ENCODE results near the gene ZNF385C.
"Not testable (repeated sequence)": the region's sequence is repeated elsewhere in the genome, so short reads cannot be mapped to it uniquely, and the experiment has no call there.

Gene ZNF385C

DNA sequence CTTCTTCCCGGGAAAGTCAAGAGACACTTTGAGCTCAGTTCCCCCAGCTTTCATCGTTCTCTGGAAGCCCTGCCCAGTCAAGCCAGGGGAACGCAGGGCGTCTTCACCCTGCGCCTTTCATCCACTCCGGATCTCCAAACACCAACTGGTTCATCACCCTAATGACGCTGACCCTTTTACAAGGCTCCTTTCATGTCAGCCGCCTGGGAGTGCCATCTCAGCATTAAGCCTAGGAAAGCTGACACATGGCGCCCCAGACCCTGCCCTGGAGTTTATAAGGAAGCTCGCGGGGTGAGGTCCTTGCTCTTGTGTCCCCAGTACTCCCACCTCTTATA, 80.4 kb downstream of the ZNF385C start:
- peak; percentile 61 for DNase-seq (ENCODE audit: low read depth)
- TF ChIP-seq, protein P1, sequence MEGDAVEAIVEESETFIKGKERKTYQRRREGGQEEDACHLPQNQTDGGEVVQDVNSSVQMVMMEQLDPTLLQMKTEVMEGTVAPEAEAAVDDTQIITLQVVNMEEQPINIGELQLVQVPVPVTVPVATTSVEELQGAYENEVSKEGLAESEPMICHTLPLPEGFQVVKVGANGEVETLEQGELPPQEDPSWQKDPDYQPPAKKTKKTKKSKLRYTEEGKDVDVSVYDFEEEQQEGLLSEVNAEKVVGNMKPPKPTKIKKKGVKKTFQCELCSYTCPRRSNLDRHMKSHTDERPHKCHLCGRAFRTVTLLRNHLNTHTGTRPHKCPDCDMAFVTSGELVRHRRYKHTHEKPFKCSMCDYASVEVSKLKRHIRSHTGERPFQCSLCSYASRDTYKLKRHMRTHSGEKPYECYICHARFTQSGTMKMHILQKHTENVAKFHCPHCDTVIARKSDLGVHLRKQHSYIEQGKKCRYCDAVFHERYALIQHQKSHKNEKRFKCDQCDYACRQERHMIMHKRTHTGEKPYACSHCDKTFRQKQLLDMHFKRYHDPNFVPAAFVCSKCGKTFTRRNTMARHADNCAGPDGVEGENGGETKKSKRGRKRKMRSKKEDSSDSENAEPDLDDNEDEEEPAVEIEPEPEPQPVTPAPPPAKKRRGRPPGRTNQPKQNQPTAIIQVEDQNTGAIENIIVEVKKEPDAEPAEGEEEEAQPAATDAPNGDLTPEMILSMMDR (IDR thresholded peaks at IDR 0.05; ENCODE audit: low read depth, low read length): no peak
- no peak for TF ChIP-seq MYC (IDR thresholded peaks at IDR 0.05; ENCODE audit: low read depth, low read length)
- peak overlapping the region; percentile 75 for H3K4me3 ChIP-seq (ENCODE audit: low read depth, low read length)

GRCh38 chr17:42016941-42017865, 81.1 kb downstream of the ZNF385C start, which contains the start of gene DNAJC7:
DNAJC7 (minus strand) TSS chr17:42017439; CDS start chr17:42017416, 23 bp downstream.
- peak; percentile 95 for DNase-seq (ENCODE audit: low read depth)
- peak within 1 kb of the TSS; percentile 75 for H3K4me3 ChIP-seq (ENCODE audit: low read depth, low read length)
- TF ChIP-seq, protein P1 (IDR thresholded peaks at IDR 0.05; ENCODE audit: low read depth, low read length): no peak
- TF ChIP-seq MYC (IDR thresholded peaks at IDR 0.05; ENCODE audit: low read depth, low read length) (peak; percentile 89), POLR2A (IDR thresholded peaks at IDR 0.05; ENCODE audit: extremely low read depth, insufficient read length) (peak; percentile 79)
- TF ChIP-seq, protein P2, sequence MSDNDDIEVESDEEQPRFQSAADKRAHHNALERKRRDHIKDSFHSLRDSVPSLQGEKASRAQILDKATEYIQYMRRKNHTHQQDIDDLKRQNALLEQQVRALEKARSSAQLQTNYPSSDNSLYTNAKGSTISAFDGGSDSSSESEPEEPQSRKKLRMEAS (IDR thresholded peaks at IDR 0.05; ENCODE audit: low read depth, low read length): peak; percentile 69

- no peak for DNase-seq (ENCODE audit: low read depth)
- H3K4me3 ChIP-seq (ENCODE audit: low read depth, low read length): peak overlapping the region; percentile 75
- TF ChIP-seq POLR2A (IDR thresholded peaks at IDR 0.05; ENCODE audit: extremely low read depth, insufficient read length): no peak
- TF ChIP-seq, protein P1 (IDR thresholded peaks at IDR 0.05; ENCODE audit: low read depth, low read length): no peak
- TF ChIP-seq, protein P2 (IDR thresholded peaks at IDR 0.05; ENCODE audit: low read depth, low read length): no peak
- no peak for TF ChIP-seq MYC (IDR thresholded peaks at IDR 0.05; ENCODE audit: low read depth, low read length)
Measured at GRCh38 chr17:42016411-42016831, 81.9 kb downstream of the ZNF385C start.

DNA sequence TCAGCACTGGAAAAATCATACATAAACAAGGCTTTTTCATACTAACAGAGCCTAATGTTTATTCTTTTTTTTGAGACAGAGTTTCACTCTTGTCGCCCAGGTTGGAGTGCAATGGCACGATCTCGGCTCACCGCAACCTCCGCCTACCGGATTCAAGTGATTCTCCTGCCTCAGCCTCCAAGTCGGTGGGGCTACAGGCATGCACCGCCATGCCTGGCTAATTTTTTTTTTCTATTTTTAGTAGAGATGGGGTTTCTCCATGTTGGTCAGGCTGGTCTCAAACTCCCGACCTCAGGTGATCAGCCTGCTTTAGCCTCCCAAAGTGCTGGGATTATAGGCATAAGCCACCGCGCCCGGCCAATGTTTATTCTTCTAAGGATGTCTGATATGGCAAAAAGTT, 84.5 kb downstream of the ZNF385C start:
- DNase-seq (ENCODE audit: low read depth); H3K4me3 ChIP-seq (ENCODE audit: low read depth, low read length): not testable (repeated sequence)

- not testable (repeated sequence) for H3K4me3 ChIP-seq (ENCODE audit: low read depth, low read length); DNase-seq (ENCODE audit: low read depth)
Measured at GRCh38 chr17:42012363-42012762, 85.9 kb downstream of the ZNF385C start.

- no peak overlapping the region for H3K4me3 ChIP-seq (ENCODE audit: low read depth, low read length)
- DNase-seq (ENCODE audit: low read depth): peak; percentile 28
- TF ChIP-seq, protein P2 (IDR thresholded peaks at IDR 0.05; ENCODE audit: low read depth, low read length): no peak
- TF ChIP-seq MYC (IDR thresholded peaks at IDR 0.05; ENCODE audit: low read depth, low read length) (no peak), POLR2A (IDR thresholded peaks at IDR 0.05; ENCODE audit: extremely low read depth, insufficient read length) (no peak)
- TF ChIP-seq, protein P1 (IDR thresholded peaks at IDR 0.05; ENCODE audit: low read depth, low read length): no peak
Measured at GRCh38 chr17:42010898-42011516, 87.3 kb downstream of the ZNF385C start.

- peak; percentile 59 for DNase-seq (ENCODE audit: low read depth)
- not testable (repeated sequence) for H3K4me3 ChIP-seq (ENCODE audit: low read depth, low read length)
Measured at GRCh38 chr17:42010266-42010680, 88.0 kb downstream of the ZNF385C start.

All from NB4 (cell line).